GM12878 (cell line): Measurements from ENCODE around the gene ACSM5.

Source experiments
- ASH2L ChIP-seq: fragments of 300-600, 200-600 bp; sonication (generic); IDR thresholded peaks from 2 replicates; pipeline ENCODE4 v1.6.1; 2017; ENCODE audit warnings: low read depth, mild to moderate bottlenecking, borderline replicate concordance
- CREB1 ChIP-seq: IDR thresholded peaks from 2 replicates; pipeline ENCODE4 v1.6.1; 2012; ENCODE audit warnings: low read depth, mild to moderate bottlenecking, inconsistent platforms
- GABPA ChIP-seq: IDR thresholded peaks from 2 replicates; pipeline ENCODE4 v1.6.1; 2014; ENCODE audit warnings: antibody characterized with exemption, low read depth, mild to moderate bottlenecking, inconsistent platforms
- JUNB ChIP-seq: IDR thresholded peaks from 2 replicates; pipeline ENCODE4 v1.6.1; 2016; ENCODE audit warnings: antibody characterized with exemption, mild to moderate bottlenecking
- KAT2A ChIP-seq: conservative IDR thresholded peaks from 2 replicates; pipeline ENCODE4 v1.6.1; 2011; ENCODE audit warnings: low read depth, low read length; ENCODE audit not compliant: control insufficient read depth
- NR2F1 ChIP-seq: fragments of 450-650 bp; conservative IDR thresholded peaks from 2 replicates; pipeline ENCODE4 v1.6.1; 2017; ENCODE audit warnings: mild to moderate bottlenecking
- POLR2A ChIP-seq: IDR thresholded peaks from 2 replicates; pipeline ENCODE4 v1.6.1; 2011; ENCODE audit warnings: low read depth, mild to moderate bottlenecking, low read length
- RAD21 ChIP-seq: IDR thresholded peaks from 2 replicates; pipeline ENCODE4 v1.6.1; 2011; ENCODE audit warnings: mild to moderate bottlenecking, low read depth, low read length, moderate library complexity; ENCODE audit not compliant: insufficient read depth
- SIN3A ChIP-seq: IDR thresholded peaks from 2 replicates; pipeline ENCODE4 v1.6.1; 2012; ENCODE audit warnings: low read depth, low read length, improper control_type of control experiment
- SMC3 ChIP-seq: IDR thresholded peaks from 2 replicates; pipeline ENCODE4 v1.6.1; 2011; ENCODE audit warnings: low read length, improper control_type of control experiment, borderline replicate concordance
- TAF1 ChIP-seq: IDR thresholded peaks from 2 replicates; pipeline ENCODE4 v1.6.1; 2011; ENCODE audit warnings: mild to moderate bottlenecking, low read depth, low read length, borderline replicate concordance
- TF ChIP-seq, protein P1 (sequence below), 3 experiments: IDR thresholded peaks in 2 of 3; conservative IDR thresholded peaks in 1 of 3; 2 replicates each; pipeline ENCODE4 v1.5.1; 2011; ENCODE audit warnings: low read depth in 3 of 3, low read length in 3 of 3, mild to moderate bottlenecking in 3 of 3, control low read depth in 2 of 3, moderate library complexity in 2 of 3, inconsistent platforms in 1 of 3, mixed read lengths in 1 of 3; ENCODE audit not compliant: control insufficient read depth in 2 of 3, insufficient read depth in 1 of 3; ENCODE audit errors: extremely low read depth in 1 of 3
- TF ChIP-seq, protein P2 (sequence below): IDR thresholded peaks from 2 replicates; pipeline ENCODE4 v1.6.1; 2011; ENCODE audit warnings: borderline replicate concordance, low read depth, mild to moderate bottlenecking, moderate library complexity, mixed read lengths, low read length; ENCODE audit not compliant: insufficient read depth; ENCODE audit errors: extremely low read length

DNA sequence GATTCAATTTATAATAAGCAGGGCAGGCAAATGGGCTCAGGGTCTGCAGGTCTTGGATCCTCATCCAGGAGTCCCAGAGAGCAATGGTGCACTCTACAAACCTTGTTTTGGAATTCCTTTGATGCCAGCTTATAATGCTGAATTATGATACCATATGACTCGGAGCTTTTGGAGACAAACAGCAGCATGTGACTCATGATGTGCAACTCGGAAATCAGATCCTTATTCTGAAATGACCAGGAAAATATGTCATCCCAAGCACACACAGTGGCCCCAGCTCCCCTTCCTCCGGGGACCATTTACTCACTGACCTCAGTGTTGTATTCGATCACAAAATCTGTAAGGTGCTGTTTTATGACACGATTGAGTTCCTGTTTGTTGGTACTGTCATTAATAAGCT lies 36.6 kb upstream of the ACSM5 start:
- no peak for TF ChIP-seq SMC3
- TF ChIP-seq ASH2L: no peak
- TF ChIP-seq POLR2A: no peak
- no peak for TF ChIP-seq TAF1
- no peak for TF ChIP-seq NR2F1
- no peak for TF ChIP-seq RAD21
- TF ChIP-seq, protein P1, sequence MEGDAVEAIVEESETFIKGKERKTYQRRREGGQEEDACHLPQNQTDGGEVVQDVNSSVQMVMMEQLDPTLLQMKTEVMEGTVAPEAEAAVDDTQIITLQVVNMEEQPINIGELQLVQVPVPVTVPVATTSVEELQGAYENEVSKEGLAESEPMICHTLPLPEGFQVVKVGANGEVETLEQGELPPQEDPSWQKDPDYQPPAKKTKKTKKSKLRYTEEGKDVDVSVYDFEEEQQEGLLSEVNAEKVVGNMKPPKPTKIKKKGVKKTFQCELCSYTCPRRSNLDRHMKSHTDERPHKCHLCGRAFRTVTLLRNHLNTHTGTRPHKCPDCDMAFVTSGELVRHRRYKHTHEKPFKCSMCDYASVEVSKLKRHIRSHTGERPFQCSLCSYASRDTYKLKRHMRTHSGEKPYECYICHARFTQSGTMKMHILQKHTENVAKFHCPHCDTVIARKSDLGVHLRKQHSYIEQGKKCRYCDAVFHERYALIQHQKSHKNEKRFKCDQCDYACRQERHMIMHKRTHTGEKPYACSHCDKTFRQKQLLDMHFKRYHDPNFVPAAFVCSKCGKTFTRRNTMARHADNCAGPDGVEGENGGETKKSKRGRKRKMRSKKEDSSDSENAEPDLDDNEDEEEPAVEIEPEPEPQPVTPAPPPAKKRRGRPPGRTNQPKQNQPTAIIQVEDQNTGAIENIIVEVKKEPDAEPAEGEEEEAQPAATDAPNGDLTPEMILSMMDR (IDR thresholded peaks at IDR 0.05 in 2 of 3, conservative IDR thresholded peaks at IDR 0.05 in 1 of 3; ENCODE audit: control insufficient read depth in 2 of 3, extremely low read depth in 1 of 3, insufficient read depth in 1 of 3, low read depth in 3 of 3, low read length in 3 of 3): no peak
- no peak for TF ChIP-seq CREB1
- TF ChIP-seq, protein P2, sequence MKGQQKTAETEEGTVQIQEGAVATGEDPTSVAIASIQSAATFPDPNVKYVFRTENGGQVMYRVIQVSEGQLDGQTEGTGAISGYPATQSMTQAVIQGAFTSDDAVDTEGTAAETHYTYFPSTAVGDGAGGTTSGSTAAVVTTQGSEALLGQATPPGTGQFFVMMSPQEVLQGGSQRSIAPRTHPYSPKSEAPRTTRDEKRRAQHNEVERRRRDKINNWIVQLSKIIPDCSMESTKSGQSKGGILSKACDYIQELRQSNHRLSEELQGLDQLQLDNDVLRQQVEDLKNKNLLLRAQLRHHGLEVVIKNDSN: no peak
- no peak for TF ChIP-seq KAT2A
- no peak for TF ChIP-seq JUNB
- TF ChIP-seq GABPA: no peak
- TF ChIP-seq SIN3A: no peak
